Measurements from ENCODE around the gene RILPL1. TPM values are rescaled to one million over a fixed set of nuclear protein-coding genes. Genes with fewer than 3 reads are reported as not detected.

RILPL1 gene
- total and polyA plus RNA-seq, 9 of the 15 experiments (the other 6 are each of a cell fraction or from before 2014, with no cell fraction given), result 0.25 to 10.6 (median 8.6) TPM

GRCh38 chr12:123532808-123533649, 490 bp downstream of the RILPL1 start (continued):
- no peak for TF ChIP-seq PRDM10 (IDR thresholded peaks at IDR 0.05; ENCODE audit: partially characterized antibody)
- peak; percentile 30 for TF ChIP-seq DACH1 (IDR thresholded peaks at IDR 0.05; ENCODE audit: partially characterized antibody)
- peak; percentile 54 for TF ChIP-seq KDM5B (IDR thresholded peaks at IDR 0.05; ENCODE audit: insufficient replicate concordance, low read depth, low read length)
- no peak for TF ChIP-seq PREB (CRISPR knock-in tag; IDR thresholded peaks at IDR 0.05)
- TF ChIP-seq CBX3 (IDR thresholded peaks at IDR 0.05; ENCODE audit: borderline replicate concordance in 1 of 2, low read length in 2 of 2), result no peak
- TF ChIP-seq PHF20 (IDR thresholded peaks at IDR 0.05; ENCODE audit: partially characterized antibody), result peak; percentile 44
- TF ChIP-seq TBL1XR1 (IDR thresholded peaks at IDR 0.05; ENCODE audit: low read length in 2 of 2), result no peak
- peak; percentile 34 for TF ChIP-seq CXXC5 (CRISPR knock-in tag; IDR thresholded peaks at IDR 0.05)
- no peak for TF ChIP-seq ZNF354B (CRISPR knock-in tag; IDR thresholded peaks at IDR 0.05)
- no peak for TF ChIP-seq TCF15 (CRISPR knock-in tag; IDR thresholded peaks at IDR 0.05)
- no peak for TF ChIP-seq ZNF695 (CRISPR knock-in tag; IDR thresholded peaks at IDR 0.05)
- TF ChIP-seq ZNF217 (CRISPR knock-in tag; IDR thresholded peaks at IDR 0.05), result no peak
- TF ChIP-seq MAZ (CRISPR knock-in tag; conservative IDR thresholded peaks at IDR 0.05 in 1 of 2, IDR thresholded peaks at IDR 0.05 in 1 of 2), result peak; percentile 44 to 56
- TF ChIP-seq ZC3H11A (IDR thresholded peaks at IDR 0.05; ENCODE audit: low read depth, low read length), result no peak
- no peak for TF ChIP-seq RNF219 (CRISPR knock-in tag; IDR thresholded peaks at IDR 0.05)
- TF ChIP-seq BCL6 (CRISPR knock-in tag; IDR thresholded peaks at IDR 0.05), result no peak
- TF ChIP-seq CREB1 (IDR thresholded peaks at IDR 0.05), result peak; percentile 25; the same call in 1 of the 2 replicates
- TF ChIP-seq CREB1 (CRISPR knock-in tag; IDR thresholded peaks at IDR 0.05), result peak; percentile 51; the same call in 1 of the 2 replicates
- TF ChIP-seq CCNT2 (IDR thresholded peaks at IDR 0.05; ENCODE audit: borderline replicate concordance, extremely low read depth, insufficient read length, low read depth, low read length), result no peak
- no peak for TF ChIP-seq MTA2 (IDR thresholded peaks at IDR 0.05; ENCODE audit: low read depth)

Measured in K562 (cell line).